H1 (cell line): ENCODE results near the gene MYRIP. TPM values are rescaled to one million over a fixed set of nuclear protein-coding genes. Genes with fewer than 3 reads are reported as not detected.

Experiments used
- CEBPB ChIP-seq: IDR thresholded peaks from 2 replicates; pipeline ENCODE4 v1.6.1; 2012; ENCODE audit warnings: low read depth, low read length
- KDM1A ChIP-seq: fragments of 200-600, 300-600 bp; sonication (generic); IDR thresholded peaks from 2 replicates; pipeline ENCODE4 v1.7.1; 2016; ENCODE audit warnings: mild to moderate bottlenecking, low read length, borderline replicate concordance
- POLR2A ChIP-seq, 2 experiments: IDR thresholded peaks; 1 replicate in 1 of 2; 2 replicates in 1 of 2; pipeline ENCODE4 v1.6.1; 2011; ENCODE audit warnings: low read depth in 2 of 2, low read length in 2 of 2, mild to moderate bottlenecking in 2 of 2; ENCODE audit errors: control extremely low read depth in 1 of 2
- RNF2 ChIP-seq: fragments of 200-900, 300-1000 bp; sonication (generic); IDR thresholded peaks from 2 replicates; pipeline ENCODE4 v1.7.1; 2016; ENCODE audit warnings: borderline replicate concordance, low read depth, mild to moderate bottlenecking, antibody characterized with exemption, low read length; ENCODE audit not compliant: poor library complexity, severe bottlenecking; ENCODE audit errors: missing control alignments
- SRF ChIP-seq: IDR thresholded peaks from 2 replicates; pipeline ENCODE4 v1.6.1; 2011; ENCODE audit warnings: mild to moderate bottlenecking, low read depth, low read length, moderate library complexity
- polyA plus RNA-seq, 7 experiments: library from polyadenylated mRNA; depleted of rRNA in 3 of 7; stranded (reverse) in 5 of 7; unstranded in 2 of 7; fragments of >200 nt in 5 of 7; fragments of 200-250 nt in 2 of 7; gene quantifications; 1 replicate in 5 of 7; 2 replicates in 1 of 7; 4 replicates in 1 of 7; pipeline versions ENCODE4 v1.2.1 to v1.2.3, GENCODE V29; 2011 to 2013; ENCODE audit warnings: missing spikeins in 2 of 7, mixed read lengths in 2 of 7
- total RNA-seq: library from RNA; stranded (reverse); fragmentation: NEBNext Ultra II Directional; extraction: Animal tissue kit (Norgen Biotek cat#: 25700); gene quantifications from 2 replicates; pipeline ENCODE4 v1.2.1, GENCODE V29; 2021

MYRIP gene
- total and polyA plus RNA-seq, 2 of the 8 experiments (the other 6 are each of a cell fraction or from before 2014, with no cell fraction given), result 0.54 to 4.3 TPM

- TF ChIP-seq SRF (no peak), CEBPB (no peak), POLR2A (IDR thresholded peaks at IDR 0.05; ENCODE audit: control extremely low read depth in 1 of 2, low read depth in 2 of 2, low read length in 2 of 2) (no peak), KDM1A (no peak), RNF2 (no peak)
These were observed 363.2 kb downstream of the MYRIP start (continued) for GRCh38 chr3:40172560-40172959.
